Skeletal muscle satellite cell (primary cell): ENCODE measurements around the gene LRPAP1.

Source experiments
- H3K27me3 ChIP-seq: 2 replicates; pipeline ENCODE4 v1.7.0; 2013; ENCODE audit warnings: low read length; ENCODE audit not compliant: control insufficient read depth, insufficient read depth
- H3K36me3 ChIP-seq: 2 replicates; pipeline ENCODE4 v1.7.0; 2013; ENCODE audit warnings: mild to moderate bottlenecking, control low read depth, low read length; ENCODE audit not compliant: insufficient read depth
- H3K4me1 ChIP-seq: 2 replicates; pipeline ENCODE4 v1.7.0; 2013; ENCODE audit warnings: low read length; ENCODE audit not compliant: control insufficient read depth, insufficient read depth
- H3K4me2 ChIP-seq: 2 replicates; pipeline ENCODE4 v1.7.0; 2013; ENCODE audit warnings: mild to moderate bottlenecking, low read length
- H3K4me3 ChIP-seq: 2 replicates; pipeline ENCODE4 v1.7.0; 2013; ENCODE audit warnings: low read length
- H3K9ac ChIP-seq: 2 replicates; pipeline ENCODE4 v1.7.0; 2013; ENCODE audit warnings: mild to moderate bottlenecking, low read depth, low read length, moderate library complexity
- H3K9me3 ChIP-seq: replicated peaks from 2 replicates; pipeline ENCODE4 v1.7.0; 2013; ENCODE audit warnings: mild to moderate bottlenecking, control low read depth, low read length

LRPAP1 gene

GRCh38 chr4:3477750-3478430 is 54.3 kb downstream of the LRPAP1 start:
- Histone ChIP-seq H3K9me3 (no peaks in the 10 kb centered on the region), H3K9ac (no peak overlapping the region), H3K4me2 (no peak overlapping the region), H3K36me3 (no peaks in the 10 kb centered on the region), H3K4me3 (no peak overlapping the region), H3K4me1 (peaks cover 23% of the 10 kb centered on the region), H3K27me3 (no peaks in the 10 kb centered on the region)

- Histone ChIP-seq H3K4me1 (peaks cover 16% of the 10 kb centered on the region), H3K4me2 (no peak overlapping the region), H3K9me3 (no peaks in the 10 kb centered on the region), H3K9ac (no peak overlapping the region), H3K27me3 (no peaks in the 10 kb centered on the region), H3K36me3 (no peaks in the 10 kb centered on the region), H3K4me3 (no peak overlapping the region)
Observed at GRCh38 chr4:3476936-3477749, 55.1 kb downstream of the LRPAP1 start.

- Histone ChIP-seq H3K36me3 (no peaks in the 10 kb centered on the region), H3K4me3 (no peak overlapping the region), H3K4me1 (peaks cover 8% of the 10 kb centered on the region), H3K9ac (no peak overlapping the region), H3K4me2 (no peak overlapping the region), H3K27me3 (no peaks in the 10 kb centered on the region), H3K9me3 (no peaks in the 10 kb centered on the region)
Observed at GRCh38 chr4:3476341-3476747, 55.9 kb downstream of the LRPAP1 start.

GRCh38 chr4:3475713-3476260 is 56.4 kb downstream of the LRPAP1 start:
- Histone ChIP-seq H3K27me3 (no peaks in the 10 kb centered on the region), H3K4me3 (no peak overlapping the region), H3K9me3 (no peaks in the 10 kb centered on the region), H3K4me1 (peaks cover 2% of the 10 kb centered on the region), H3K9ac (no peak overlapping the region), H3K4me2 (no peak overlapping the region), H3K36me3 (no peaks in the 10 kb centered on the region)

- no peak overlapping the region for H3K9ac ChIP-seq
- H3K36me3 ChIP-seq = no peaks in the 10 kb centered on the region
- no peaks in the 10 kb centered on the region for H3K27me3 ChIP-seq
- H3K9me3 ChIP-seq = no peaks in the 10 kb centered on the region
- H3K4me1 ChIP-seq = no peaks in the 10 kb centered on the region
- H3K4me2 ChIP-seq = no peak overlapping the region
- H3K4me3 ChIP-seq = no peak overlapping the region
Observed at GRCh38 chr4:3475041-3475712, 57.0 kb downstream of the LRPAP1 start.

- H3K4me1 ChIP-seq = no peaks in the 10 kb centered on the region
- H3K27me3 ChIP-seq = no peaks in the 10 kb centered on the region
Observed at GRCh38 chr4:3473996-3474765, 58.0 kb downstream of the LRPAP1 start.

GRCh38 chr4:3473181-3473950 is 58.9 kb downstream of the LRPAP1 start:
- no peaks in the 10 kb centered on the region for H3K4me1 ChIP-seq
- no peak overlapping the region for H3K4me3 ChIP-seq
- no peaks in the 10 kb centered on the region for H3K36me3 ChIP-seq
- no peak overlapping the region for H3K4me2 ChIP-seq
- H3K27me3 ChIP-seq = no peaks in the 10 kb centered on the region
- H3K9me3 ChIP-seq = no peaks in the 10 kb centered on the region
- no peak overlapping the region for H3K9ac ChIP-seq

More at GRCh38 chr4:3473996-3474765, 58.0 kb downstream of the LRPAP1 start:
- no peak overlapping the region for H3K4me3 ChIP-seq
- no peak overlapping the region for H3K4me2 ChIP-seq
- H3K9ac ChIP-seq = no peak overlapping the region
- H3K9me3 ChIP-seq = no peaks in the 10 kb centered on the region
- no peaks in the 10 kb centered on the region for H3K36me3 ChIP-seq

GRCh38 chr4:3472411-3473141 is 59.6 kb downstream of the LRPAP1 start:
- H3K4me3 ChIP-seq = no peak overlapping the region
- H3K27me3 ChIP-seq = no peaks in the 10 kb centered on the region
- H3K9ac ChIP-seq = no peak overlapping the region

GRCh38 chr4:3471886-3472285 is 60.3 kb downstream of the LRPAP1 start:
- Histone ChIP-seq H3K4me3 (no peak overlapping the region), H3K27me3 (no peaks in the 10 kb centered on the region), H3K4me1 (no peaks in the 10 kb centered on the region), H3K9ac (no peak overlapping the region), H3K36me3 (no peaks in the 10 kb centered on the region), H3K9me3 (no peaks in the 10 kb centered on the region), H3K4me2 (no peak overlapping the region)

More at GRCh38 chr4:3472411-3473141, 59.6 kb downstream of the LRPAP1 start:
- Histone ChIP-seq H3K9me3 (no peaks in the 10 kb centered on the region), H3K4me2 (no peak overlapping the region), H3K4me1 (no peaks in the 10 kb centered on the region), H3K36me3 (no peaks in the 10 kb centered on the region)
